HG02981 (cell line): Measurements from ENCODE around the gene RASGRF1.

Source experiments
- ATAC-seq: cut with Tn5 transposase; IDR thresholded peaks from one replicate; pipeline ENCODE4 v1.9.1; 2021; ENCODE audit warnings: mild to moderate bottlenecking, moderate library complexity; ENCODE audit not compliant: unreplicated experiment

Gene RASGRF1

GRCh38 chr15:78914027-78914764 lies 176.4 kb downstream of the RASGRF1 start:
- no peak for ATAC-seq

- no peak for ATAC-seq
Observed at GRCh38 chr15:78913012-78913411, 177.6 kb downstream of the RASGRF1 start.

- ATAC-seq = no peak
Observed at GRCh38 chr15:78912316-78912715, 178.3 kb downstream of the RASGRF1 start.

GRCh38 chr15:78910271-78910670 lies 180.3 kb downstream of the RASGRF1 start:
- no peak for ATAC-seq
